Measurements from ENCODE around the gene MMP24.

MMP24 gene

DNA sequence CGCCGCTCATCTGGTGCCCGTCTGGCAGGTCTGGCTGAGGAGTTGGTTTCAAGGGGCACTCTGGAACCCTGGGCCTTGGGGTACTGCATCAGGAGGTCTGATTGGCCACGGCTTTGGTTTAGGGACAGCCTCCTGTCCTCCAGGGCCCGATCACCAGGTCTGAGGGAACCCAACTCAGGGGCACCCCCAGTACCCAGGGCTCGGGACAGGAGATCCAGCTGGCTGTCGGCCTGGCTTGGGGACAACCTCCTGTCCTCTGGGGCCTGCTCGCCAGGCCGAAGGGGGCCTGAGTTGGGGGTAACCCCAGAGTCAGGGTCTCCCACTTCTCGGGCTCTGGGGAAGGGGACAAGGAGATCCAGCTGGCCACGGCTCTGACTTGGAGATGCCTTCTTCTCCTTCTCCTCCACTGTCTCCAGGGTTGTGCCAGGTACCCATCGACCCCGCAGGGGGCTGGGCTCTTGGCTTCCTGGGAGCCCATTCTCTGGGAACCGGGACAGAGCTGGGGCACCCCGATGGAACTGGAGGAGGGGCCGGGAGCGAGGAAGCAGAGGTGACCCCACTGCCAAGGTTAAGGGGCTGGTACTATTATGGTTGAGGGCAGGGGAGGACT is 60.5 kb downstream of the MMP24 start:
- TF ChIP-seq CTCF (IDR thresholded peaks at IDR 0.05; ENCODE audit: low read length, missing control alignments), result no peak
- DNase-seq (ENCODE audit: low read depth), result no peak
- H3K4me3 ChIP-seq (replicated peaks; ENCODE audit: low read depth, low read length), result no peak overlapping the region

DNA sequence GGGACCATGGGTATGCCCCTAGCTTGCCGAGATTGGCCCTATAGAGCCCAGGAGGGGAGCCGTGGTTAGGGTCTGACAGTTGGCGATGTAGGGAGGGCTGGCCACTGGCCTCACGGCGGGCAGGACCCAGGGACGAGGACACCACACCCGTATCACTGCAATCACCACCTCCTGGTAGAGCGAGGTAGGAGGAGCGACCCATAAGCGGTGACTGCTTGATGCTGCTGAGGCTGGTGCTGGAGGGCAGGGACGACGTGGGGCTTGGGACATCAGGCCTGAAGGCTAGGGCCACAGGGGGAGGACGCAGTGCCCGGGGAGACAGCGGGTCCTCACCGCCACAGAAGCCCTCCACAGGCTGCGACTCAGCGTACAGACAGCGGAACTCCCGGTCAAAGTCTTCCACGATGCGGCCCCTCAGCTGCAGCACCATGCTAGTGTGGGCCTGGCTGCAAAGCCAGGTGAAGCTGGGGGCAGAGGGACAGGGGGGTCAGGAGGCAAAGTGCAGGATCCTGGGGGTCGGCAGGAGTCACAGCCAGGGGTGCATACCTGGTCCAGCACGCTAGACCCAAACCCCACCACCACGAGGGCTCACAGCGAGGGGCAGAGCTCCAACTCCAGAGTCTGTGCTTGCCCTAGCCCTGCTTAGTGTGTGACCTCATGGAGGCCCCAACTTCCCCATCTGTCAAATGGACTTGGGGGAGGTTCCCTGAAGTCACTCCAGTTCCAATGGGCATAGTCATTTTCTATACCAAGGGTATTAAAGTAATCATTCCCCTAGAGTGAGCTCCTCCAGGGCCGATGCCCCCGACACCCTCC is 61.2 kb downstream of the MMP24 start:
- no peak overlapping the region for H3K4me3 ChIP-seq (replicated peaks; ENCODE audit: low read depth, low read length)
- no peak for TF ChIP-seq CTCF (IDR thresholded peaks at IDR 0.05; ENCODE audit: low read length, missing control alignments)
- no peak for DNase-seq (ENCODE audit: low read depth)

GRCh38 chr20:35288325-35289060 is 62.0 kb downstream of the MMP24 start:
- no peak overlapping the region for H3K4me3 ChIP-seq (replicated peaks; ENCODE audit: low read depth, low read length)
- no peak for DNase-seq (ENCODE audit: low read depth)
- TF ChIP-seq CTCF (IDR thresholded peaks at IDR 0.05; ENCODE audit: low read length, missing control alignments), result no peak

GRCh38 chr20:35290186-35290886 is 63.8 kb downstream of the MMP24 start:
- no peak for TF ChIP-seq CTCF (IDR thresholded peaks at IDR 0.05; ENCODE audit: low read length, missing control alignments)
- DNase-seq (ENCODE audit: low read depth), result no peak
- H3K4me3 ChIP-seq (replicated peaks; ENCODE audit: low read depth, low read length), result no peak overlapping the region

- no peak for TF ChIP-seq CTCF (IDR thresholded peaks at IDR 0.05; ENCODE audit: low read length, missing control alignments)
- no peak for DNase-seq (ENCODE audit: low read depth)
- H3K4me3 ChIP-seq (replicated peaks; ENCODE audit: low read depth, low read length), result no peak overlapping the region
These were observed 64.5 kb downstream of the MMP24 start for GRCh38 chr20:35290887-35291417.

DNA sequence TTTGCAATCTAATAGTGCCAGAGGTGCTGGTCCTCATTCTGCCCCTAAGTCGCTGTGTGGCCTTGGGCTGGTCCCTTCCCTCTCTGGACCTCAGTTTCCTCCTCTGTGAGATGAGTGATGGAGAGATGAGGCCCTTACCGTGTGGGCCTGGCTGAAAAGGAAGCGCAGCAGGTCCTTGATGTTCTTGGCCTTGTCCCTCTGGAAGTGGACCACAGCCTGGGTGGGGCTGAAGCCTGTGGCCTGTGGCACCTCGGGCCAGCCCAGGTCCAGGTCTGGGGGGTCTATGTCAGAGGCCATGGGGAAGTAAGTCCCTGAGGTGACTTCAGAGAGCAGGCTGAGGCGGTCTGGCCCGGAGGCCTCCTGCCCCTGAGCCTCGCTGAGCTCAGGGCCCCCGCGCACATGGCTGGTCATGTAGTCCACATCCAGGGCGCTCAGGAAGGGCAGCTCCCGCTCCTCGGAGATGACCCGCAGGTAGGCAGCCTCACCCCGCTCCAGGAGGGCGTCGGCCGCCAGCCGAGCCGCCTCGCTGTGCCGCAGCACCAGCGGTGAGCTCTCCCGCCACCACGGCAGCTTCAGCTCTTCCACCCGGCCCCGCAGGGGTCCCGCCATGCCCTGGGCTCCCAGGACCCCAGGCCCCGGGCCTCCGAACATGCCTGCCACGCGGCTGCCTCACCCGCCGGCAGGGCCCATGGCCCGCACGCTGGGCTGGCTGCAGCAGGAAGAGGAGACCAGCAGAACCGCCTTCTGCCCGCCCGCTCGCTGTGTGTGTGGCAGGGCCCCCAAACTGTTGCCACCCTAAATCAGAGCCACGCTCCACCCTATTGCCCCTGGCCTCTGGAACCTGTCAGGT is 65.4 kb downstream of the MMP24 start, which contains the start of gene FAM83C:
Gene FAM83C (minus strand): TSS at position 772 of the 850 bp plus-strand sequence. CDS start 121 bp downstream, at position 651.
- TF ChIP-seq CTCF (IDR thresholded peaks at IDR 0.05; ENCODE audit: low read length, missing control alignments), result no peak
- DNase-seq (ENCODE audit: low read depth), result no peak
- H3K4me3 ChIP-seq (replicated peaks; ENCODE audit: low read depth, low read length), result no peak within 1 kb of the TSS
